NCI-H1417 (cell line): ENCODE measurements around the gene ABR.
"Not testable (repeated sequence)": the region's sequence is repeated elsewhere in the genome, so short reads cannot be mapped to it uniquely, and the experiment has no call there.

Experiments
- DNase-seq, 3 experiments: peaks; one replicate each; lab custom pipeline; 2025; lab: John Stamatoyannopoulos, UW

ABR gene

DNA sequence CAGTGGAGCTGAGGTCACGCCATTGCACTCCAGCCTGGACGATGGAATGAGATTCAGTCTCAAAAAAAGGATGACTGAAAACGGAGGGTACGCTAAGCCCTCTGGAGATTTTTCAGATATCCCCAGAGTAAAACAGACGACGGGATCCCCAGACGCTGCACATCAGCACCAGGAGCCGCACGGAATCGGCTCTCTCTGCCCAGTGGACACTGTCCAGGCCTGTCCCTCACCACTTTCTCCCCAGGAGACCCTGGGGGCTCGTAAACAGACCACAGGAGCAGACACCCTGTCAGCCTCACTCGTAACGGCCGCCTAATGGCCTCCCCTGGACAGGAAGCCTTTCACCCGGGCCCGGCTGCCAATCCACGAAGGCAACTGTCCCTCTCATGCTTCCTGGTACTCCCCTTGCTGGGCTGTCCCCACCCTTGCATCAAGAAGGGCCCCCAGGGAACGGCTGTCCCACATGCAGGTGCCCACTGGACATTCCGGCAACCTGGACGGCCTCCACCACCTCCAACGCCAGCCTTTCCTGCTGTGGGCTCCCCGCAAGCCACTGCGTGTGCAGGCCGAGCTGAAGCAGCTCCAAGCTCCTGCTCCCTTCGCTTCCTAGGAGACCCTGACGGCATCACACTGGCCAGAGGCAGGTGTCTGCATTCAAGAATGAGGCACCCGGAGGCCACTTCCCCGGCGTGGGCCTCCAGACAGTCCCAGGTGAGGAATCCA, 108.5 kb downstream of the ABR start:
- DNase-seq: no peak

DNA sequence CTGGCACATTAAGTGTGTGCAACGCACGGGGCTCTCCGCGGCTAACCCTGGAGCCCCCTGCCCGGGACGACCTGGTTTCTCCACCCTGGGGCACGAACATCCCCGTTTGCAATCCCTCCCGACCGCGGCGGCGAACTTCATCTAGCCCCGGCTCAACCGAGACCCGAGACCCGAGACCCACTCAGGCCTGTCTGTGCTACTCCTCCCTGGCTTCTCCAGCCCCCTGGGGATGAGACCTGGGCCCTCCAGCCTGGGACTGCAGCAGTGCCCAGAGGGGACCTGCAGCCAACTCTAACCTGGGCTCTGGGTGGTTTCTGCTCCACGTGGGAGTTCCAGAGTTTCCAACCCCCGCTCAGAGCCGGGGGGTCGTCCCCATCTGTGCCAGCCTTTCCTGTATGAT, 109.4 kb downstream of the ABR start:
- DNase-seq: no peak

DNA sequence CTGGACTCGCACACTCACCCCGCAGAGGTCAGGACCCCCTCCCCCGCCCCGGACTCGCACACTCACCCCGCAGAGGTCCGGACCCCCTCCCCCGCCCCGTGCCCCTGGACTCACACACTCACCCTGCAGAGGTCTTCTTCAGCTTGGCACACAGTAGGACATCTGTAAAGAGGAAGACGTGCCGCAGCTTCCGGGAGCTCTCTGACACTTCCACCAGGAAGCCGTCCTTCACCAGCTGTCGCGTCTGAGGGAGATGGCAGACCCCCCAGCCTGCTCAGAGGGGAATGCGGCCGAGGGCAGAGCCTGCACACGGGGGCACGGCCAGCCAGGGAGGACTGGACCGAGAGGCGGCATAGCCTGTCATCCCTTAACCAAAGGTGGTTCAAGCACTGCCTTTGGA, 109.9 kb downstream of the ABR start:
- DNase-seq: no peak

DNA sequence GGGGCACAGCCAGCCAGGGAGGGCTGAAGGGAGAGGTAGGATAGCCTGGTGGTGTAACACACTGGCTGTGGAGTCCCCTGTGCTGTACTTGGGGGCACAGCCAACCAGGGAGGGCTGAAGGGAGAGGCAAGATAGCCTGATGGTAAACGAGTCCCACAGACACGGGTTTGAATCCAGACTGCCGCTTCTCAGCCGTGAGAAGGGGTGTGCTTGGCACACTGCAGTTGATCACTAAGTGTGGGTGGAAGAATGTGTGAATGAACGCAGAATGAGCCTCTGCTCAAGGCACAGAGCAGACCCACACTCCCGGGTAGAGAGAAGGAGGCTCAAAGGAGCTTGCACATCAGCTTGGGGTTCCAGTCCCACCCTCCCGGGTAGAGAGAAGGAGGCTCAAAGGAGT, 111.4 kb downstream of the ABR start:
- no peak for DNase-seq

DNA sequence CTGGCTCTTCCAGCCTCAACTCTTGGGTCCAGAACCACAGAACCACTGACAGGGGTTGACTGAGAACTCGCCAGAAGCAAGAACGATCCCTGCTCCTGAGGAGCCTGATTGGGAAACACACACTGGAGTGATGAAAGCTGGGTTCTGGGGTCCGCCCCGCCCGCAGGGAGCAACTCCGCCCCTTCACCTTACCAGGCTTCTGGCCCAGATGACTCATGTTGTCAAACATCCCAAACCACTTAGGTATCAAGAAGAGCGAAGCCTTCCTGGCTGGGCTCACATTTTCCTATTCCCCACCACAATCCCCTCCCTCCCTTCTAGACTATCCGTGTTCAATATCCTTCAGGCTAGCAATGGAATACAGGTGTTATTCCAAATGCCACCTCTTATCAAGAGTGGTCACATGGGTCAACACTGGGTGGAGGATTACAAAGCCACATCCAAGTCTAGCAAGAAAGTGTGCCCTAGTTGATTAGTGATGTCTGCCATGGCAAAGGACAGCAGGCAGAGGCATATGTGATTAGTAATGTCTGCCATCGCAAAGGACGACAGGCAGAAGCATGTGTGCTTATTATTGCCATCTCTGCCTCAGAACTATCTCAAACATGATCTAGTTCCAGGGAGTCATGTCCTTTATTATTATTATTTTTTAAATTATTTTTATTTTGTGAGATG, 112.4 kb downstream of the ABR start:
- DNase-seq: no peak

DNA sequence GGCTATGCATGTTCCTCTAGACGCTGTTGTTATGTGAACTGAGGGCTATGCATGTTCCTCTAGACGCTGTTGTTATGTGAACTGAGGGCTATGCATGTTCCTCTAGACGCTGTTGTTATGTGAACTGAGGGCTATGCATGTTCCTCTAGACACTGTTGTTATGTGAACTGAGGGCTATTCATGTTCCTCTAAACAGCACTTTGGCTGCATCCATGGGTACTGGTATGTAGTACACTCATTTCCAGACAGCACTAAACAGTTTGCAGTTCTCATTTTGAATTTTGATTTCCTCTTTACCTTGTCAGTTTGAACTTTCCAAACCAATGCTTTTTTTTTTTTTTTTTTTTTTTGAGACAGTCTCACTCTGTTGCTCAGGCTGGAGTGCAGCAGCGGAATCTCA, 114.4 kb downstream of the ABR start:
- DNase-seq: not testable (repeated sequence)

DNA sequence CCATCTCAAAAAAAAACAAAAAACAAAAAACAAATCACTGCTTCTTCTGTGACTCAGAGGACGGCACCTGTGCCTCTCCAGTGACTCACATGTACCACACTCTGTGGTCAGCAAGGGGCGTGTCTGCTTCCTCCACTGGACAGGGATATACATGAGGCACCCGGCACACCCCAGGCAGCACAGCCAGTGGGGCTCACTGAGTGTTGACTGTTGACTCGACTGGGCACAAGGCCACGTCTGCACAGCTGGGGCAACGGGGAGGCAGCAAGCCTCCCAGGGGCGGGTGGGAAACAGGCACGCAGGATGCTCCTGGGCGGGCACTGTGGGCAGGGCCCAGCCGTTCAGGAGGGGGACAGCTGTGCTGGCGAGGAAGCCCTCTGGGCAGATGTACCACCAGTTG, 118.8 kb downstream of the ABR start:
- peak in 1 of 3 experiments; percentile 16 for DNase-seq

DNA sequence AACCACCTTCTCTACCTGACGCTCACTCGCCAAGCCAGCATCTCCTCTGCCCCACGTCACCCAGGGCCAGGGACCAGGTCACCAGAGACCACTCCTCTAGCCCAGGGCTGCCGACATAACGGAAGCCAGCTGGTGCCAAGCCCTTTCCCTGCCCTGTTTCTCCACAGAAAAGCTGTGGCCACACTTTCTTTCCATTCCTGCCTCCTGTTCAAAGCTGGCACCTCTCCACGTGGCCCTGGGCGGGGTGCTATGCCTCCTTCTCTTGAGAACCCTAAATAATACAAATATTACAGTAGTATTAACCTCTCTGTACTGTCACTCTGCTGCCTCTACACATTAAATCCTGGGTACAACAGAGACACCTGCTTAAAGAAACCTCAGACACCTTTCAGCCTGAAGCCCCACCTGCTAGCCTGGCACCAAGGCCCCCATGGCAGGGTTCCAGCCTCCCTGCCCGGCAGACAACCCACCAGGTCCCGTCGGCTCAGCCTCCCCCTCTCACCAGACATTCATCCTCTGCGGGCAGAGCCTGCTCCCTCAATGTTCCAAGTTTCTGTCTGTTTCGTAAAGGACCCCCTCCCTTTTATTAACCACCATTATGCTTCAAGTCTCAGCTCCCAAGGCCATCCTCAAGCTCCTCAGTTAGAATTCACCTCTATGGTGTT, 120.5 kb downstream of the ABR start:
- no peak for DNase-seq

DNA sequence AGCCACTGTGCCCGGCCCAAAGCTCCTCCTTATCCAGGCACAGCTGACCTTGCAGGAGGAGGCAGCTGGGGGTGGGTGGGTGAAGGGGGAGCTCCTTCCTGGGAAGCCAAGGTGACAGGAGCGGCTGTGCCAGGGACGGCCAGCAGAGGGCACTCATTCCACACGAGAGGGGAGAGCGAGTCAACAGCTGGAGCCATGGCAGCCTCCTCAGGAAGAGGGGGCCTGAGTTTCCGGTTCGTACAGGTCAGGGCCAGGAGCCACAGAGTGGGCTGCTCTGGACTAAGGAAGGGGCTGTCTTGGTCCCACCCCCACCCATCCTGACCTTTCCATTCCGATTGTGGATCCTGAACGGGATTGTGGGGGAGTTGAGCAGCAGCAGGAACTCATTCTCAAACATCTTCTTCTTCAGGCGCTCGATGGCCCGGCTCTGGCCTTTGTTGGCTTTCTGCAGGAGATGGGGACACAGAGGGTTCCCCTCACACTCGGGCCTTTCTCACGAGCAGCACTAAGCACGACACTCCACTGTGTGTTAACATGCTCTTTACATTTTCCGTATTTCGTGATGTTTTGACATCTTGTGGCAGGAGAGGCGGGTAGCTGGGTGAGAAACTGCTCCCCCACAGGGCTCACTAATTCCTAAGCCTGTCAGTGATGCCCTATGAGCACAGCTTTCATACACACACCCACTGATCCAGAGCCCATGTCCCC, 121.2 kb downstream of the ABR start:
- DNase-seq: peak; percentile 17 to 52 (median 27)

DNA sequence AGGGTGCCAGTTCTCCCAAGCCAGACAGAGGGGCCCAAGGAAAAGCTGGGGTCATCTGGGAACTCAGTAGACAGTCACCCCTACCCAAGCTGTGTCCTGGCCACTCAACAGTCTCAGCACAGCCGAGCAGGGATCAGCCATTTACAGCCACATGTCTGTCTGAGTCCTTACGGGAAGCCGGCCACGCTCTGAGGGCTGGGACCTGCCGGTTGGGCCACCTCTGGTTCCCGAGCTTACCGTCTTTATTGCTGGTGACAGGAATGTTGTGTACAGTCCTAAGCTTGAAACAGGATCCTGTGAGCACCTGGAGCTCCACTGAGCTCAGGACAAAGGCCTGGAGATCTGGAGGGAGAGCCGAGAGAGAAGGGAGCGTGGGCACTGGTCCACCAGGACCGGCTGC, 123.0 kb downstream of the ABR start:
- peak; percentile 6 to 70 (median 31) for DNase-seq

DNA sequence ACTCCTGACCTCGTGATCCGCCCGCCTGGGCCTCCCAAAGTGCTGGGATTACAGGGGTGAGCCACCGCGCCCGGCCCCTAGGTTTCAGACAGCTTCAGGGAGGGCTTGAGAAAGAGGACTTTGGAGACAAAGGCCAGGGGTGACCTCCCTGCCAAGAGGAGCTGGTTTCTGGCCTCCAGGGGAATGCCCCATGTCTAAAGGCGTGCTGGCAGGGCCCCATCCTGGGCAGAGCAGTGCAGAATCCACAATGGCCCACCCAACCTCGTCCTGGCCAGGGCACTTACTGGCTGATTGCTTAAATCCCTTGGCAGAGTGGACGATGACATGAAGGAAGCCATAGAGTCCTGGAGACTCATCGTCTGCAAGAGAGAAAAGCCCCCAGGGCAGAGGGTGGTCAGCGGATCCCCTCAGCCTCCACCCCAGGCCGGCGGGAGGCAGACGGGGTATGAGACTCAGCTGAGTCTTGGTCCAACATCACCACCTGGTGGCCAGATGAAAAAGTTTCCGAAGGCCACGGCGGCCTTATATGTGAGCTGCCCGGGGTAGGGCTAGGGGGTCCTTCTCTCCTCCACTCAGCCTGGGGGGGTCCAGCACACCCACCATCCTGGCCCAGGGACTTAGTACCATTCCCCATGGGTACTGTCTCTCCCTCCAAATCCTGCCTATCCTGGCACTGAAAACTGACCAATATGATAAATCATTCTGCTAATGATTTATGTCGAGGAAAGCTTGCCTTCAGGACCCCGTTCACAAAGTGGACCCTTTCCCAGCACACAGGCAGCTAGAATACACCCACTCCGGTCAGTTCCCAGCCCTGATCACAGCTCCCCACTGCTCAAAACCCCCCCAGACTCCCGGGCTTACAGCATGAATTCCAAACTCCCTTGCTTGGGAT, 123.8 kb downstream of the ABR start:
- DNase-seq: peak; percentile 4 to 60 (median 25)

DNA sequence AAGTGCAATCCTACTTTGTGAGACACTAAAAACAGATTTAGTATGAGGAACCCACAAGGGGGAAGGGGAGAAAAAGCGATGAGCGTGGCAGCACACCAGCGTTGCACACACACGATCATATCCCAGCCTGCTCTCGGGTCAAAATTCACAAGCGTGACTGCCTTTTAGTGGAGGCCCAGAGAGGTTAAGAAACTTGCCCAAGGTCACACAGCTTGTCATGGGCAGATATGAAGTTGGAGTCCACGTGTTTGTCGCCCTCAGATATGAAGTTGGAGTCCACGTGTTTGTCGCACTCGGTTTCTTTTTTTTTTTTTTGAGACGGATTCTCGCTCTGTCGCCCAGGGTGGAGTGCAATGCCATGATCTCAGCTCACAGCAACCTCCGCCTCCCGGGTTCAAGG, 124.5 kb downstream of the ABR start:
- no peak for DNase-seq

DNA sequence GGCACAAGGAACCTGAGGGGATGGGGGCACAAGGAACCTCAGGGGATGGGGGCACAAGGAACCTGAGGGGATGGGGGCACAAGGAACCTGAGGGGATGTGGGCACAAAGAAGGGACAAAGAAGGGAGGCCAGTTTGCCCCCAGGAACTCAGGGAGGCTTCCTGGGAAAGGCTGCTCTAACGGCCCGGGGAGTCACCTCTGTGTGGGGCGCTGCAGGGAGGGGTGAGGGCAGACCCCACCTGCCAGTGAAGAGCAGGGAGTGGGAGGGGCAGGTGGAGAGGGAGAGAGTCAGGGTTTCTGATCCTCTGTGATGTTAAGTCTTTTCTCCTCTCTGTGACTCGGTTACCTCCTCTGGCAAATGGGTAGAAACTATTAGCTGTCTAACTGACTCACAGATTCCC, 125.1 kb downstream of the ABR start:
- DNase-seq: no peak

DNA sequence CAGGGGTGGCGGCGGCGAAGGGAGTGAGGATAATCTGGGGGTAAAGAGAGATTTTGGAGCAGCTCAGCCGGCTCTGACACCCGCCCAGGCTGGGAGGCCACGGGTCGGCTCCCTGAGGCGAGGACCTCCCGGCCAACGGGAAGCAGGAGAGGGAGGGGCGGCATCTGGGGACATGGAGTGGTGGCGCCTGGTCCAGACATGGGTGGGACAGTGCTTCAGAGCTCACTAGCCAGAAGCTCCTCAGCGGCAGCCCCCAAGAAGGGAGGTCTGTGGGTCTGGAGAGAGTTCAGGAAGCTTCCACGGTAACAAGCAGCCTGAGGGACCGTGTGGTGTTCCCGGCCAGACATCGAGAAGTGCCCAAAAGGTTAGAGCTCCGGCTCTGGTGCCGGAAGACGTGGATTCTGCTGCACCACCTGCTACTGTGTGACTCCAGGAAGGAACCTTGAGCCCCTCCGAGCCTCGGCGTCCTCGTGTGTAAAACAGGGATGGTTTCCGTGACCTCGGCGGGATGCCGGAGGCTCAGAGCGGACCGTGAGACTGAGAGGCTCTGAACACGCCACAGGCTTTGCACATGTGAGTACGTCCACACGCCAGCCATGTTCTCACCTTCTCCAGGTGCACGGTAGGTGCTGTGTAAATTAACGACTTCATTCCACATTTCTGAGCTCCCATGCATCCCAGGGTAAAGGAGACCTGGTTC, 126.0 kb downstream of the ABR start:
- no peak for DNase-seq

DNA sequence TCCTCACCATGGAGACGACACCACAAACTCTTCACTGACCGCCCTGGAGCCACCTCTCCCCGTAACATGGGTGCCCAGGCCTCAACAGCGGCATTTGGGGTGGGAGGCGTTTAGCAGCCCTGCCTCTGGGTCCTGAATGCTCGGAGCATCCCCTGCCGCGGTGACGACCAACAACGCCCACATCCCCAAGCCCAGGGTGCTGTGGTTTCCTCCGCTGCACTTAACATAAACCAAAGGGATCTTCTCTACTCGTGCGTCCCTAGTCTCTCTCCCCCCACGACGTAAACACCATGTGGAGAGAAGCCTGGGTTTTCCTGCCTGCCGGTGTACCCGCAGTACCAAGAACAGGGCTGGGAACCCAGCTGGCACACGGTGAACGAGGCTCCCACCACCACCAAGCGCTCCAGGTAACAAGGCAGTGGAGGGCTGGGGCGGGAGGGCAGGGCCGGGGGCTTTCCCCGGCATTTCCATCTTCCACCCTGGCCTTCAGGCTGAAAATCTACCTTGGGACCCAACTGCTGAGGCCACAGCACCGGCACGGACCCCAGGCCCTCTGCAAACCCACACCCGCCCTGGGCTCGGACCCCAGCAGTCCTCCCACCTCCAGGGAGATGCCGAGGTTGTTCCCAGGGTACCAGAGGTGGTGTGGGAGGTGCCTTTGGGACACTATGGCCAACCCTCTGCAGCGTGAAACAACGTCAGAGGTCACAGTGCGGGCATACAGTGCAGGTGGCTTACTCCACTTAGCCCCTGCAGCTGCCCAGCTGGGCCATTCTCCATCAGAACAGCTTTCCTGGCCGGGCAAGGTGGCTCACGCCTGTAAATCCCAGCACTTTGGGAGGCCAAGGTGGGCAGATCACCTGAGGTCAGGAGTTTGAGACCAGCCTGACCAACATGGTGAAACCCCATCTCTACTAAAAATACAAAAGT, 128.5 kb downstream of the ABR start:
- peak in 1 of 3 experiments; percentile 52 for DNase-seq

DNA sequence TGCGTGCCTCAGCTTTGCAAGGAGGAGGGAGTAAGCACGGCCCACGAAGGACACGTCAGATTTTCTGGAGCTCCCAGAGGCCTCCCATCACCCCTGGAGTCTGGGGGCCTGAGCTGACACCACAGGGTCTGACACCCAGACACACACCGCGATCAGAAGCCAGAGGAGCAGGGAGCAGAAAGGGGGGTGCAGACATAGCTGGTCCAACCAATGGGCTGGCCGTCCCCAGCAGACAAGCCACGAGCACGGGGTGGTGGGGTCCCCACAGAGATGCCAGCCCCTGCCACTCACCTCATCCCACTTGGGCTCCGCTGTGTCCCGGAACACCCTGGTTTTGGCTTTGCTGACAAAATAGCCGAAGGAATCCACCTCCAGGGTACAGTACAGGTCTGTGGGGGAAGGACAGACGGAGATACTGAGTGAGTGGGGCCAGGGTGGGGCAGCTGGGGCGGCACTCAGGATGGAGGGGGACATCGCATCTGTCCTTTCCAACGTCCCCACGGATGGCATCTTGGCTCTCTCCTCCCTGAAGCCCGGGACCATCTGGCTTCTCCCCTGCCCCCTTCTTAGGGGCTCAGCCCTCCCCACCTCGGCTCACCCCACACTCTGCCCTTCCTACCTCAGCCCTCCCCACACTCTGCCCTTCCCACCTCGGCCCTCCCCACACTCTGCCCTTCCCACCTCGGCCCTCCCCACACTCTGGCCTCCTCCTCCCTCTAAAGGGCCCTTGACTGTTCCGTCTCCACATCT, 129.4 kb downstream of the ABR start:
- no peak for DNase-seq

DNA sequence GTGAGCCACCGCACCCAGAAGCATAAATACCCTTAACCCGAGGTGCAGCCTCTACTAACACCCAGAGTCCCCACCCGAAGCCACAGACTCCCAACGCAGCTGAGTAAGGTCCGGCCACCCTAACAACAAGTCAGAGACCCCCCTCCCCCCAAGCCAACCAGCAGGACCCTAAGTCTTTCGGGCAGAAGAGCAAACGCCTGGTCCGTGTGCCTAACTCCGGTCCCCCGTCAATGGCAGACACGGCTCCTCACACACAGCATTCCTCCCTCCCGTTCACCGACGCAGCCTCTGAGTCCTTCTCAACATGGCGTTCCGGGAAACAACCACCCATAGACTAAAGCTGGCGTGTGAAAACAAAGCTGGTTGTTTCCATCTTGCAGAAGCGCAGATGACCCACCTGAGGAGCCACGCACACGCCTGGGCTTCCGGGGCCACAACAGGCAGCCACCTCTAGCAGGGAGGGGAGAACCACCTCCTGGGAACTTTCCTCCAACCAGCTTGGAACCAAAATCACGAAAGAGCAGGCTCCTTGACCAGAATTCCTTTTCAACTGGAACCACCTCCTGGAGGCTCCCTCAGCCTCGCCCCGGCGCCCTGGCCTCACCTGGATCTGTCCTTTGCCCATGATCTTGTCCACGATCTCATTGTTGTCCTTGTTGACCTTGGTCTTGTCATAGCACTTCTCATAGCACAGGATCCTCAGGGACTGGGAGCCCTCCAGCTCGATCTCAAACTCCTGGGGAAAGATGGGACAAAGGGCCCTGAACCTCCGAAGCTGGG, 130.1 kb downstream of the ABR start:
- DNase-seq: no peak

DNA sequence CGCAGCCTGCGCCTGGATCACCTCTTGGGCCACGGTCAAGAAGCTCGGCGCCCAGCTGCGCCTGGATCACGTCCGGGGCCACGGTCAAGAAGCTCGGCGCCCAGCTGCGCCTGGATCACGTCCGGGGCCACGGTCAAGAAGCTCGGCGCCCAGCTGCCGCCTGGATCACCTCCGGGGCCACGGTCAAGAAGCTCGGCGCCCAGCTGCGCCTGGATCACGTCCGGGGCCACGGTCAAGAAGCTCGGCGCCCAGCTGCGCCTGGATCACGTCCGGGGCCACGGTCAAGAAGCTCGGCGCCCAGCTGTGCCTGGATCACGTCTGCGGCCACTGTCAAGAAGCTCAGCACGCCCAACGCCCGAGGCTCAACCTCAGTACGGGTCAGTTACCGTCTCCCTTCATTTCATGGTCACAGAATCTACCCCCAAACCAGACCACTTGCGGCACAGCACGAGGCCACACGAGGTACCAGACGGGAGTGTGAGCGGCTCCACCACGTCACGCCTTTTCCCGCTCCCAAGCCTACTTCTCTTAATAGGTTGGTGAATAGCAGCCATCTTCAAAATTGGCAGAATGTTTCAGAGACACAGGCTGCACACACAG, 131.2 kb downstream of the ABR start:
- DNase-seq: not testable (repeated sequence)
